GM12873 (cell line): Measurements from ENCODE around the gene CD248.

Experiments used
- TF ChIP-seq, protein P1 (sequence below): IDR thresholded peaks from 2 replicates; pipeline ENCODE4 v1.5.1; 2012; ENCODE audit warnings: low read depth, mild to moderate bottlenecking, moderate library complexity, low read length, control low read depth; ENCODE audit not compliant: insufficient read depth; ENCODE audit errors: missing control alignments

Gene CD248

DNA sequence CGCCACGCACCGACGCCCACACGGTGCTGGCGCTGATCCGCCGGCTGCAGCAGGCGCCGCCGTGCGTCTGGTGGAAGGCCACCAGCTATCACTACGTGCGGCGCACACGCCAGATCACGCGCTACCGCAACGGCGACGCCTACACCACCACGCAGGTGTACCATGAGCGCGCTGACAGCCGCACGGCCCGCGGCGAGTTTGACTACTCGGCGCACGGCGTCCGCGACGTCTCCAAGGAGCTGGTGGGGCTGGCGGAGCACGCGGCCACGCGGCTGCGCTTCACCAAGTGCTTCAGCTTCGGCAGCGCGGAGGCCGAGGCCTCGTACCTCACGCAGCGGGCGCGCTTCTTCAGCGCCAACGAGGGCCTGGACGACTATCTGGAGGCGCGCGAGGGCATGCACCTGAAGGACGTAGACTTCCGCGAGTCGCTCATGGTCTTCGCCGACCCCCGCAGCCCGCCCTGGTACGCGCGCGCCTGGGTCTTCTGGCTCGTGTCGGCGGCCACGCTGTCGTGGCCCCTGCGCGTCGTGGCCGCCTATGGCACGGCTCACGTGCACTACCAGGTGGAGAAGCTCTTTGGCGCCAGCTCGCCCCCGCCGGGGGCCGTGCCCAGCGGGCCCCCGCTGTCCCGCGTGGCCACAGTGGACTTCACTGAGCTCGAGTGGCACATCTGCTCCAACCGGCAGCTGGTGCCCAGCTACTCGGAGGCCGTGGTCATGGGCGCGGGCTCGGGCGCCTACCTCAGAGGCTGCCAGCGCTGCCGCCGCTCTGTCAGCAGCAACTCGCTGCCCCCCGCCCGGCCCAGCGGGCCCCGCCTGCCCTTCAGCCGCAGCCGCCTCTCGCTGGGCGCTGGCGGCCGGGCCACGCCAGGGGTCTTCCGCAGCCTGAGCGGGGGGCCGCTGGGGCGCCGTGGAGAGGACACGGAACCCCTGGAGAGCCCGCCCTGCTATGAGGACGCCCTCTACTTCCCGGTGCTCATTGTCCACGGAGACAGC, 21.9 kb downstream of the CD248 start:
- TF ChIP-seq, protein P1, sequence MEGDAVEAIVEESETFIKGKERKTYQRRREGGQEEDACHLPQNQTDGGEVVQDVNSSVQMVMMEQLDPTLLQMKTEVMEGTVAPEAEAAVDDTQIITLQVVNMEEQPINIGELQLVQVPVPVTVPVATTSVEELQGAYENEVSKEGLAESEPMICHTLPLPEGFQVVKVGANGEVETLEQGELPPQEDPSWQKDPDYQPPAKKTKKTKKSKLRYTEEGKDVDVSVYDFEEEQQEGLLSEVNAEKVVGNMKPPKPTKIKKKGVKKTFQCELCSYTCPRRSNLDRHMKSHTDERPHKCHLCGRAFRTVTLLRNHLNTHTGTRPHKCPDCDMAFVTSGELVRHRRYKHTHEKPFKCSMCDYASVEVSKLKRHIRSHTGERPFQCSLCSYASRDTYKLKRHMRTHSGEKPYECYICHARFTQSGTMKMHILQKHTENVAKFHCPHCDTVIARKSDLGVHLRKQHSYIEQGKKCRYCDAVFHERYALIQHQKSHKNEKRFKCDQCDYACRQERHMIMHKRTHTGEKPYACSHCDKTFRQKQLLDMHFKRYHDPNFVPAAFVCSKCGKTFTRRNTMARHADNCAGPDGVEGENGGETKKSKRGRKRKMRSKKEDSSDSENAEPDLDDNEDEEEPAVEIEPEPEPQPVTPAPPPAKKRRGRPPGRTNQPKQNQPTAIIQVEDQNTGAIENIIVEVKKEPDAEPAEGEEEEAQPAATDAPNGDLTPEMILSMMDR, result no peak

DNA sequence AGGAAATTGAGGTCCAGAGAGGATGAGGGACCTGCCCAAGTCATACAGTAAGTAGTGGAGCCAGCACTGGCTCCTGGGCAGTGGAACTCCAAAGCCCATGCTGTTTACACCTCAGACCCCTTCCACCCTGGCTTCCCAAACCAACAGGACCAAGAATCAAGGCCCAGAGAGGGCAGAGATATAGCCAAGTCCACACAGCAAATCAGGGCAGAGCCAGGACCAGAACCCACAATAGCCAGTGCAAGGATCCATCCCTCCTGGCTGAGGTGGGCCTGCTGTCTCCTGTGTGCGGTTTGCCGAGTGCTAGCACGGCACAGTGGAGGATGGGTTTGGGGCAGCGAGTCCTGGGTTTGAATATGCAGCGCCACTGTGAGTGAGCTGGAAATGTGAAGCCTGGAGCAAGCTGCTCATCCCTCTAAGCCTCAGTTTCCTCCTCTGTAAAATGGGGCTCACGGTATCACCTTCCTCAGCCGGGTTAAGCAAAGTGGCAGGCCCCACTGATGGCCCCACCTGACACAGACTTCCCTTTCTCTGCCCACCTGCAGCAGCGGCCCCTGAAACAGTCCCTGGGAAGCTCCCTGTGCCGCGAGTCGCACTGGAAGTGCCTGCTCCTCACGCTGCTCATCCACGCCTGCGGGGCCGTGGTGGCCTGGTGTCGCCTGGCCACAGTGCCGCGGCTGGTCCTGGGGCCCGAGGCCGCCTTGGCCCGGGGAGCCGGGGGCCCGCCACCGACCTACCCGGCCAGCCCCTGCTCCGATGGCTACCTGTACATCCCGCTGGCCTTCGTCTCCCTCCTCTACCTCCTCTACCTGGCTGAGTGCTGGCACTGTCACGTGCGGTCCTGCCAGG, 22.8 kb downstream of the CD248 start:
- TF ChIP-seq, protein P1, result no peak

DNA sequence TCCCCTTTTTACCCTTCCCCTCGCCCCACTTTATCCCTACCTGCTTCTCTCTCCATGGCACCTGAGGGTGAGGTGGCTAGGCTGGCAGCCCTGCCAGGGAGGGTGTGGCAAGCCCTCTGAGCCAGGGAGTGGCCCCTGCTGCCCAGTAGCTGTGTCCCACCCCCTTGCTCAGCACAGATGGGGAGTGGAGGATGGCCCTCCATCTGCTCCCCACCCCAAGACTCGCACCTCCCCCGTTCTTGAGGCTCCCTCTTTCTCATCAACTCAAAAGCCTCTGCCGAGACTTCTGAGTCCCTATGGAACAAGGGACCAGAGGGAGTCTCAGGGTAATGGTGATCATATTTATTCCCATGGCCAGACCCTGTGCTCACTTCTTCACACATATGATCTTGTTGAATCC, 23.5 kb downstream of the CD248 start:
- TF ChIP-seq, protein P1, result no peak

DNA sequence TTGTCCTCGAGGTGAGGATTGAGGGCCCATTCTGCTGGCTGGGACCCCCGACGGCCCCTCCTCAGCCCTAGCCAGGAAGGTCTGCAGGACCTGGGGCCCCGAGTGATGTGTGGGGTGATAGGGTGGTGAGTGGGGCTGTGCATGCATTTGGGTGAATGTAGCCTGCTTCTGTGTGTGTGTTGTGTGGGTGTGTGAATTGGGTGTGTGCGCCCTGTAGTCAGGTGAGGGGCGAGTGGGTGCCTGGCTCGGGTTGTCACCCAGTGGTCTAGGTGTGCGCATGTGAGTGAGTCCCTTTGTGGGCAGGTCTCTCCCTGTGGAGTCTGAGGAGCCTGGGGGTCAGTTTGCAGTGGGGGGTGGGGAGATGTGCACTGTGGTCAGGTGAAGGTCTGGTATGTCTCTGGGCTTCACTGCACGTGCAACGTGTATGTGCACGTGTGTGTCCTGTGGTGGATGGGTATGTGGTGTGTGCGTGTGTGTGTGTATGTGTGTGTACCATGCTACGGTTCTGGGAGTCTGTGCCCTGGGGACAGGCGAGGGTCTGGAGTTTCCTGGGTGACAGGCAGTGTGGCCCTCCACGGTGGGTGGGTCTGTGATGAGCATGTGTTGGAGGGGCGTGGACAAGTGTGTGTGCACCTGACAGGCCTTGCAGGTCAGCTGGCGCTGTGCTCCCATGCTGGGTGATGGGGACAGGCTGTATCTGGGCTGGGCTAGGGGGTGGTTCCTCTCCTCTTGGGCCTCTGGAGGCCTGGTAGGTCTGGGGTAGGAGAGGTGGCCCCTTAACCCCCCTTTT, 24.1 kb downstream of the CD248 start:
- TF ChIP-seq, protein P1, result no peak

DNA sequence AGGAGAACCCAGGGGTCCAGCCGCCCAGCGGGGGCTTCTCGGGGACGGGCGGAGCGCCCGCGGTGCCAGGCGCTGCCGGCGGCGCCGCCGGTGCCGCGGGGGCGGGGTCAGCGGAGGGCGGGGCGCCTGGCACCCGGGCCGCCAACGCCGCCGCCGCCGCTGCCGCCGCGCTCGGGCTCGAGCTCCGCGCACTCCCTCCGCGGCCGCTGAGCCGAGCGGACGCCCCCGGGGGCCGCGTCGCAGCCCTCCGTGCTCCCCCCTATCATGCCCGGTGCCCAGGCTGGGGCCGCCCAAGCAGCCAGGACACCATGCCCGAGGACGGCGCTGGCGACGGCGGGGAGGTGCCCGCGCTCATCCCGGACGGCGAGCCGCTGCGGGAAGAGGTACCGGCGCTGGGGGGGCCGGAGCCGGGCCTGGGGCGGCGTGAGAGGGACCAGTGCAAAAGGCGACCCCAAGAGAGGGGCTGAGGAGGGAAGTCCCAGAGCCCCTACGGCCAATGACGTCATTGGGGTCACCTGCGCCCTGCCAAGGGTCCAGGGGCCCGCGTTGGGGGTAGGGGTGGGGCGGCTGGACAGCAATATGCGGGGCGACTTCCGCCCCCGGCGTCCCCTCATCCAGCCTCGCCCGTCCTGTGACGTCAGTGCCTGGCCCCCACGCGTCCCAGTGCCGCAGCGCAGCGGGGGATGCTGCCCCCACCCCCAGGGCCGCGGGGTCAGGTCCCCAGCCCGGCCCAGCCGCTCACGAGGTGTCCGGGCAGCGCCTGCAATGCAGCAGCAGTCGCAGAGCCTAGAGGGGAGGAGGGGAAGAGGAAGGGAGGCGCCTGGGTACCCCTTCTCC, 24.9 kb downstream of the CD248 start, which contains the start of gene TMEM151A:
Gene TMEM151A, plus strand, starts transcription at position 189 of the 837 bp plus-strand sequence. Its CDS starts 120 bp downstream, at position 309.
- TF ChIP-seq, protein P1, result no peak

DNA sequence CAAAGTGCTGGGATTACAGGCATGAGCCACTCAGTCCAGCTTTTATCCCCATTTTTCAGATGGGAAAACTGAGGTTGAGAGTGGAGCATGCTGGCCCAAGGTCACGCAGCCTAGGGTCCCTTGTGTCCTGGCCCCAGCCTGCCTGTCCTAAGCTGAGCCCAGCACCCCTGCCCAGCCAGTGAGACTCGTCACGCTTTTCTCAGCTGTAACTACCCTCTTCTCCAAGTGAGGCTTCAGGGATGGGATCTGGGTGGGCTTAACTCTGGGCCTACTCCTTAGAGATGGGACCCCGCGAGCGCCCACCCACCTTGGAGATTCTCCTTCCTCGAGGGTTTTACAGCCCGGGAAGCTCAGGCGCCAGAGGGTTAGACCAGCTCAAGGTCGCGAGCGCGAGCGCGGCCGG, 25.5 kb downstream of the CD248 start:
- TF ChIP-seq, protein P1, result no peak
